Middle frontal gyrus (tissue), 1 donor: ENCODE results near the gene DPAGT1.
"Not testable (repeated sequence)": the region's sequence is repeated elsewhere in the genome, so short reads cannot be mapped to it uniquely, and the experiment has no call there.

Experiments used
- DNase-seq: peaks from one replicate; pipeline ENCODE4 v3.0.0-alpha.2; 2015; ENCODE audit warnings: low spot score; ENCODE audit errors: extremely low spot score

DPAGT1 gene

DNA sequence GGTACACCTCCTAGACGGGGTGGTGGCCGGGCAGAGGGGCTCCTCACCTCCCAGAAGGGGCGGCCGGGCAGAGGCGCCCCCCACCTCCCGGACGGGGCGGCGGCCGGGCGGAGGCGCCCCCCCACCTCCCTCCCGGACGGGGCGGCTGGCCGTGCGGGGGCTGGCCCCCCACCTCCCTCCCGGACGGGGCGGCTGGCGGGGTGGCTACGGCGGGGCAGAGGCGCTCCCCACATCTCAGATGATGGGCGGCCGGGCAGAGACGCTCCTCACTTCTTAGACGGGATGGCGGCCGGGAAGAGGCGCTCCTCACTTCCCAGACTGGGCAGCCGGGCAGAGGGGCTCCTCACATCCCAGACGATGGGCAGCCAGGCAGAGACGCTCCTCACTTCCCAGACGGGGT, 42.5 kb downstream of the DPAGT1 start:
- DNase-seq = not testable (repeated sequence)

GRCh38 chr11:119057000-119057769, 44.5 kb downstream of the DPAGT1 start, which contains the start of gene HYOU1:
HYOU1 (minus strand) TSS chr11:119057205; CDS start chr11:119056160, 1,045 bp downstream.
- DNase-seq = peak; percentile 89

GRCh38 chr11:119056421-119056999, 45.1 kb downstream of the DPAGT1 start:
- no peak for DNase-seq

DNA sequence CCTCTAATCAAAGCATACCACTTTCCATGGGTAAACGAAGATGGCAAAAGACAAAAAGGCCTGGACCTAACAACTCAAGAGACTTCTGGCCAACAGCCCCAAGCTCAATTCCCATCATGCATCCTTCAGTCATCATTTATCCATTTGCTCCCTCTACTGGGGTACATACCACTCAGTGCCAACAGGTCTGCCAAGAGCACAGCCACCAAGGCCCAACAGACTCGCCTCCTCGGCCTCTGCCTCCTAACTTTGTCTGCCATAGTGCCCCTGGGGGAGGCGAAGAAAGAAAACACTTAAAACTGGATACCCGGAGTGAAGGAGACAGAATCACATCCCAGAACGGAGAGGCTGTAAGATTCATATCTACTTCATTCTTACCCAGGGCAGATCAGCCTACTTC, 45.8 kb downstream of the DPAGT1 start:
- no peak for DNase-seq

DNA sequence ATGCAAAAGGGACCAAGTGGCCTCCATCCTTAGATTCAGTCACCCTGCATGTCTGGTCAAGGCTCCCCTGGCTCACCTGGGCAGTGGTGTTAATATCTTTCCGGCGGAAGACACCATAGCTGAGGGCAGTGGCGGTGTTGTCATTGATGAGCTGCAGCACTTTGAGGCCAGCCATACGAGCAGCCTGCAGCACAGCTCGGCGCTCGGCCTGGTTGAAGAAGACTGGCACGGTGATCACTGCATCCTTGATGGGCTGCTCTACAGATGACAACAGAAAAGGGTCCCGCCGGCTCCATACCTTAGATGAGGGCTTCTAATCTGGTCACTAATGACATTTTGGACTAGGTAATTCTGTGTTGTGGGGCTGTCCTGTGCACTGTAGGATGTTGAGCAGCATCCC, 47.2 kb downstream of the DPAGT1 start:
- DNase-seq = no peak

- no peak for DNase-seq
Observed at GRCh38 chr11:119052163-119052814, 49.4 kb downstream of the DPAGT1 start.

GRCh38 chr11:119051440-119052162, 50.1 kb downstream of the DPAGT1 start:
- DNase-seq = no peak

- DNase-seq = no peak
Observed at GRCh38 chr11:119049081-119049480, 52.6 kb downstream of the DPAGT1 start.

DNA sequence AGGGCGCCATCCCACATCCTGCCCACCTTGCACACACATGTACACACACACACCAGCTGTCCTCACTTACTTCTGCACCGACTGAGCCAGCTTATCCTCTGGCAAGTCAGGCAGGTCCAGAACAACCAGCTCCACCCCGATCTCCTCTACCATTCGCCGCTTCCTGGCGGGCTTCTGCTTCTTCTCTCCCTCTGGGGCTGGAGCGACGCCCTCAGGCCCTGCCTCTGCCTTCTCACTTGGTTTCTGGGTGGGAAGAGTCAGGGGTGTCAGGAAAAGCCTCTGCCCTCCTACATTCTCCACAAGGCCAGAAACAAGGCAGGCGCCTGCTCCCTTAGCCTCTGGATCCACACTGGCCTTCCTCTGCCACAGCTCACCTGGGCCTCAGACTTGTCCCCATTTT, 53.0 kb downstream of the DPAGT1 start:
- DNase-seq = no peak

DNA sequence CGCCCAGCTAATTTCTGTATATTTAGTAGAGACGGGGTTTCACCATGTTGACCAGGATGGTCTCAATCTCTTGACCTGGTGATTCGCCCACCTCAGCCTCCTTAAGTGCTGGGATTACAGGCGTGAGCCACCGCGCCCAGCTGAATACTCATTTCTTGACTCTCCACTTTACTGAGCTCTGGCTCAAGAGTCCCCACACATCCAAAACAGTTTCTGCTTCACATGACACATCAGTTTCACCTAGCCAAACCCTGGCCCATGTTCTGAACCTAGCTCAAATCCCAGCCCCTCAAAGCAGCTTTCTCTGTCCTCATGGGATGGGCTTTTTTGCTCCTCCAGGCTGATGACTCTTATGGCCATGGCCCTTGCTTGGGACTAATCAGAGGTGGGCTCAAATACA, 54.4 kb downstream of the DPAGT1 start:
- DNase-seq = no peak
